Measurements from ENCODE around the gene DNA2.

- TF ChIP-seq CTCF (IDR thresholded peaks at IDR 0.05; ENCODE audit: low read length) (no peak), EZH2 (IDR thresholded peaks at IDR 0.05; ENCODE audit: borderline replicate concordance, low read length) (no peak)
Observed at GRCh38 chr10:68502846-68503245, 31.1 kb upstream of the DNA2 start.
